HG03432 (cell line): Measurements from ENCODE around the gene QSOX2.
"Not testable (repeated sequence)": the region's sequence is repeated elsewhere in the genome, so short reads cannot be mapped to it uniquely, and the experiment has no call there.

Experiments
- ATAC-seq: cut with Tn5 transposase; IDR thresholded peaks from one replicate; pipeline ENCODE4 v1.9.1; 2021; ENCODE audit warnings: mild to moderate bottlenecking, moderate library complexity; ENCODE audit not compliant: unreplicated experiment

Gene QSOX2

GRCh38 chr9:136239135-136239982, 6.3 kb downstream of the QSOX2 start:
- no peak for ATAC-seq

GRCh38 chr9:136238342-136238732, 7.3 kb downstream of the QSOX2 start:
- ATAC-seq = no peak

GRCh38 chr9:136237486-136238341, 7.9 kb downstream of the QSOX2 start:
- ATAC-seq = no peak

GRCh38 chr9:136236471-136237410, 8.9 kb downstream of the QSOX2 start:
- not testable (repeated sequence) for ATAC-seq

GRCh38 chr9:136235709-136236455, 9.7 kb downstream of the QSOX2 start:
- no peak for ATAC-seq

GRCh38 chr9:136235171-136235570, 10.4 kb downstream of the QSOX2 start:
- no peak for ATAC-seq

- no peak for ATAC-seq
These were observed 11.0 kb downstream of the QSOX2 start for GRCh38 chr9:136234597-136234996.

GRCh38 chr9:136233868-136234267, 11.7 kb downstream of the QSOX2 start:
- ATAC-seq = no peak

GRCh38 chr9:136233411-136233810, 12.2 kb downstream of the QSOX2 start:
- no peak for ATAC-seq

GRCh38 chr9:136232969-136233368, 12.6 kb downstream of the QSOX2 start:
- ATAC-seq = no peak

- ATAC-seq = no peak
These were observed 13.9 kb downstream of the QSOX2 start for GRCh38 chr9:136231478-136232297.

GRCh38 chr9:136230773-136231172, 14.8 kb downstream of the QSOX2 start:
- no peak for ATAC-seq

- ATAC-seq = no peak
These were observed 15.2 kb downstream of the QSOX2 start for GRCh38 chr9:136230365-136230764.

GRCh38 chr9:136229096-136230065, 16.2 kb downstream of the QSOX2 start:
- ATAC-seq = no peak

- ATAC-seq = no peak
These were observed 17.3 kb downstream of the QSOX2 start for GRCh38 chr9:136228107-136228875.

GRCh38 chr9:136226680-136227407, 18.8 kb downstream of the QSOX2 start:
- ATAC-seq = no peak
